Ovary (tissue), 9 donors: Measurements from ENCODE around the gene ASPSCR1. TPM values are rescaled to one million over a fixed set of nuclear protein-coding genes. Genes with fewer than 3 reads are reported as not detected.

ENCODE experiments used
- DNase-seq, 5 donors: peaks; one replicate each; pipeline ENCODE4 v3.0.0-alpha.2; 2019 to 2020
- H3K27ac ChIP-seq, 2 donors: fragments of 200-600 bp; one replicate each; pipeline versions ENCODE4 v1.5.1 to v1.8.0; 2019 to 2022
- H3K27me3 ChIP-seq: fragments of 200-600 bp; one replicate; pipeline ENCODE4 v1.8.0; 2022
- H3K36me3 ChIP-seq: fragments of 200-600 bp; sonication (generic); one replicate; pipeline ENCODE4 v1.5.1; 2019
- H3K4me1 ChIP-seq: one replicate; pipeline ENCODE4 v1.8.1; 2013; ENCODE audit warnings: mild to moderate bottlenecking, moderate library complexity; ENCODE audit not compliant: insufficient read depth
- H3K4me3 ChIP-seq: fragments of 200-600 bp; sonication (generic); one replicate; pipeline ENCODE4 v1.5.1; 2017
- H3K9me3 ChIP-seq, 2 donors: fragments of 200-600 bp in 1 of 2; sonication (generic) in 1 of 2; one replicate each; pipeline versions ENCODE4 v1.5.1 to v1.8.1; 2013 to 2019; ENCODE audit warnings: mild to moderate bottlenecking in 1 of 2, moderate library complexity in 1 of 2
- EP300 ChIP-seq: sonication (generic); formaldehyde crosslinking; IDR thresholded peaks from one replicate; pipeline ENCODE4 v1.6.1; 2017; ENCODE audit warnings: antibody characterized with exemption
- POLR2A ChIP-seq: fragments of 450-650 bp; IDR thresholded peaks from one replicate; pipeline ENCODE4 v1.6.1; 2017; ENCODE audit warnings: antibody characterized with exemption, mild to moderate bottlenecking, moderate library complexity
- WGBS, 3 donors: extraction: QIAGEN DNeasy Blood & Tissue Kit in 1 of 3; methylation state at CpG; one replicate each; pipeline versions ENCODE4 v1.1.5 to v1.1.7; 2013 to 2017; 5-methylcytosine and 5-hydroxymethylcytosine counted together
- intact Hi-C, 4 donors: fragments of 100-400 bp; cut with DNase I; formaldehyde crosslinking; loops; one replicate each; pipeline versions ENCODE4 v1.11.0 to v1.15.1; 2022 to 2023
- polyA plus RNA-seq, 2 donors: library from polyadenylated mRNA; stranded (reverse); fragments of 200-250 nt in 1 of 2; fragments of 350-450 nt in 1 of 2; fragmentation: Illumina TruSeq in 1 of 2; extraction: RNeasy Lipid Tissue Mini Kit (QIAGEN cat#74804) in 1 of 2; gene quantifications; one replicate each; pipeline ENCODE4 v1.2.3, GENCODE V29; 2013 to 2014
- total RNA-seq, 7 donors: library from RNA; depleted of rRNA in 2 of 7; stranded (reverse); fragments of >200 nt in 2 of 7; fragmentation: NEBNext Ultra II Directional in 3 of 7; extraction: Animal tissue kit (Norgen Biotek cat#: 25700) in 3 of 7; gene quantifications; one replicate each; pipeline versions ENCODE4 v1.1.0 to v1.2.4, GENCODE V29; 2016 to 2023
- TF ChIP-seq, protein P1 (sequence below), 3 donors: fragments of 450-650 bp in 2 of 3; fragments of 200-600 bp in 1 of 3; IDR thresholded peaks; one replicate each; pipeline versions ENCODE4 v1.5.1 to v1.8.0; 2016 to 2022; ENCODE audit warnings: antibody characterized with exemption in 3 of 3, mild to moderate bottlenecking in 1 of 3
- donor health status: DM: no; HTN: no; CAD: no; lungs with moderate emphysema.
- donor health status: DM: no; HTN: no; CAD: no.
- donor health status: Bipolar disorder and iron deficiency.
- donor health status: DM: yes; HTN: yes; CAD: no.
- donor health status: DM: no; HTN: no; CAD: no.
- donor health status: DM: yes; HTN: yes; CAD: no.

ASPSCR1 gene
- total and polyA plus RNA-seq, 9 donors, result 1.6 to 39.9 (median 24.3) TPM

DNA sequence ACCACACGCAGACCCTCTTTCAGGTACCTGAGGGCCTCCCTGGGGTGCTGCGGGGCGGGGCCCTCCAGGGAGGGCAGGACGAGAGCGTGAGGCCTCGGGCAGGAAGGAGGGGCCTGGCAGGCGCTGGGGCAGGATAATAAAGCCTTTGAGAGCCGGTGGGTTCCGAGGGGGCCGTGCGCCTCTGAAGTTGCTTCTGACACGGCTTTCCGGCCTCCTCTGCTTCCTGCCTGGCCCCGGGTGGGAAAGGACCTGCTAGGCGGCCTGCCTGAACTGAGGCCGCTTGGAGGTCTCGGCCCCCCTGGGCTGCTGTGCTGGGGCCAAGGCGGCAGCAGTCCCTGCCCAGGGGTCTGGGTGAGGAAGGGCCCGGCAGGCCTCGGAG, 34.8 kb downstream of the ASPSCR1 start:
- DNase-seq, result no peak
- Histone ChIP-seq H3K4me3 (no peak overlapping the region), H3K9me3 (no peaks in the 10 kb centered on the region), H3K36me3 (no peaks in the 10 kb centered on the region), H3K27me3 (no peaks in the 10 kb centered on the region), H3K4me1 (no peaks in the 10 kb centered on the region), H3K27ac (no peak overlapping the region)
- intact Hi-C loops, result no loop called here
- TF ChIP-seq, protein P1, sequence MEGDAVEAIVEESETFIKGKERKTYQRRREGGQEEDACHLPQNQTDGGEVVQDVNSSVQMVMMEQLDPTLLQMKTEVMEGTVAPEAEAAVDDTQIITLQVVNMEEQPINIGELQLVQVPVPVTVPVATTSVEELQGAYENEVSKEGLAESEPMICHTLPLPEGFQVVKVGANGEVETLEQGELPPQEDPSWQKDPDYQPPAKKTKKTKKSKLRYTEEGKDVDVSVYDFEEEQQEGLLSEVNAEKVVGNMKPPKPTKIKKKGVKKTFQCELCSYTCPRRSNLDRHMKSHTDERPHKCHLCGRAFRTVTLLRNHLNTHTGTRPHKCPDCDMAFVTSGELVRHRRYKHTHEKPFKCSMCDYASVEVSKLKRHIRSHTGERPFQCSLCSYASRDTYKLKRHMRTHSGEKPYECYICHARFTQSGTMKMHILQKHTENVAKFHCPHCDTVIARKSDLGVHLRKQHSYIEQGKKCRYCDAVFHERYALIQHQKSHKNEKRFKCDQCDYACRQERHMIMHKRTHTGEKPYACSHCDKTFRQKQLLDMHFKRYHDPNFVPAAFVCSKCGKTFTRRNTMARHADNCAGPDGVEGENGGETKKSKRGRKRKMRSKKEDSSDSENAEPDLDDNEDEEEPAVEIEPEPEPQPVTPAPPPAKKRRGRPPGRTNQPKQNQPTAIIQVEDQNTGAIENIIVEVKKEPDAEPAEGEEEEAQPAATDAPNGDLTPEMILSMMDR (IDR thresholded peaks at IDR 0.05), result no peak
- TF ChIP-seq POLR2A, result no peak
- WGBS, 3 donors, result 82 to 91% (median 83%) methylated on average over 20 of the region's 20 CpGs

DNA sequence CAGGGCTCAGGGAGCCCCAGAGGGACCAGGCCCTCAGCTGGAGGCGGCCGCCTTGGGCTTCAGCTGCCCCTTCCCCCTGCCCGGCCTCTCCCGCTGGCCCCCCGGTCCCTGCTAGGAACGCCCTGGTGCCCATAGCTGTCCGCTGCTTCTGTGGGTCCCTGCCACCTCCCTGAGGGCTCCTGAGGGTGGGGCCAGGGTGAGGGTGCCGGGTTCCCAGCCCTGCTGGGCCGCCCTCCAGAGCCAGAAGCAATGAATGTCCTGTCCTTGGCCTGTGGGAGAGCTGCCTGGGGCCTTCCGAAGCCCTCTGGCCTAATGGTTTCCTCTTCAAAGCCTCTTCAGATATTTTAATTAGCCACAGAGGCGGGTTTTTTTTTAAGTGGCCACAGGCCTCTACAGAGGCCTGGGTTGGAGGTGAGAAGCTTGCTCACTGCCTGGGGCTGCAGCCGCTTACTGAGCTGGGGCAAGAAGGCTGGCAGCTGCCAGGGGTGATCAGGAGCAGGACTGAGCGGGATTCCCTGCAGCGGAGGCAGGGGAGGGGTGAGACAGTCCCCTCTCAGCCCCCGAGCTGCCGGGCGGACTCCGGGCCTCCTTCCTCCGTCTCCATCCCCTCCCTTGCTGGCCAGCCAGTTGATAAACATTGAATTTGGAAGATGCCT, 35.3 kb downstream of the ASPSCR1 start:
- intact Hi-C loops, result no loop called here
- no peak for DNase-seq
- TF ChIP-seq EP300 (no peak), POLR2A (no peak)
- TF ChIP-seq, protein P1 (IDR thresholded peaks at IDR 0.05), result no peak
- no peaks in the 10 kb centered on the region for H3K9me3 ChIP-seq
- H3K4me3 ChIP-seq, result no peak overlapping the region
- WGBS, 3 donors, result 65 to 81% (median 76%) methylated on average over 11 to 19 of the region's 19 CpGs
- H3K27me3 ChIP-seq, result no peaks in the 10 kb centered on the region
- no peak overlapping the region for H3K27ac ChIP-seq
- H3K4me1 ChIP-seq, result no peaks in the 10 kb centered on the region
- H3K36me3 ChIP-seq, result no peaks in the 10 kb centered on the region

DNA sequence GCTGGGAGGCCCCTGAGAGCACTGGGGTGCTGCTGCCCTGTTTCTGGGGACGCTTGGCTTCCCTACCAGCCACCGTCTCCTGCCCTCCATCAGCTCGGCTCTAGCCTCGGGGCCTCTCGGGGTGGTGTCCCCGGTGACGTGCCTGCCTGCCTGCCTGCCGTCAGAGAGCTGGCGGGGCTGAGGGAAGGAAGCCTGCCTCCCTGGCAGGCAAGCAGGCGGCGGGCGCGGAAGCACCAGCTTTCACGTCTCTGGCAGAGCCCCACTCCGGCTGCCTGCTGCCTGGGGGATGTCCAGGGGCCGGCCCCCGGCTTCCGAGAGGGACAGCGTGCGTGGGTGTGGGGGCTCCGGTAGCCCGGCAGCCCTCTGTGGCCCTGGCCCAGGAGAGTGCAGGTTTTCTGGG, 35.9 kb downstream of the ASPSCR1 start:
- 63 to 67% (median 64%) methylated on average over 21 to 22 of the region's 22 CpGs for WGBS, 3 donors
- Histone ChIP-seq H3K4me3 (no peak overlapping the region), H3K27me3 (no peaks in the 10 kb centered on the region), H3K4me1 (no peaks in the 10 kb centered on the region), H3K27ac (no peak overlapping the region), H3K36me3 (no peaks in the 10 kb centered on the region), H3K9me3 (no peaks in the 10 kb centered on the region)
- no peak for DNase-seq
- TF ChIP-seq, protein P1 (IDR thresholded peaks at IDR 0.05), result no peak
- no peak for TF ChIP-seq POLR2A
- TF ChIP-seq EP300, result no peak
- intact Hi-C loops, result no loop called here

DNA sequence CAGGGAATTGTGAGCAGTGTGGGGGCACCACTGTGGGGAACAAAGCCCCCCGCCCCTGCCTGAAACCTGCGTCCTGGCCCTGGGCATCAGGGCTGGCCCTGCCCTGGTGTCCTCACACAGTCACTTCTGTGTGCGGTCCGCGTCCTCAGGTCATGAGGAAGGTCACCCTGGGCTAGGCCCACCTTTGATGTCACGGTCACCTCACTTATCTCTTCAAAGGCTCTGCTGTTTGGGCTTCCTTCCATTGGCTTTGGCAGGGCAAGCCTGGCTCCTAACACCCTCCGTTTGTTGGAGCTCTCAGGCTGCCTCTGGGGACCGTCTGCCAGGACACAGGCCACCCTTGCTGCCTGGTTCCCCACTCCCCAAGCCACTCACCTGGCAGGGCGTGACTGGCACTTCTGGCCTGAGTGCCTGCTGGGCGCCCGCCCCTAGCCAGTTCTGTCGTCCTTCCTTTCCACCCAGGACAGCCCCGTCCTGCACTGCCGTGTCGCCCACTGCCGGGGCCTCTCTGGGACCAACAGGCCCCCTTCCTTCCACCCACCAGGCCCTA, 36.4 kb downstream of the ASPSCR1 start:
- no peaks in the 10 kb centered on the region for H3K36me3 ChIP-seq
- WGBS, 3 donors, result 91 to 94% (median 92%) methylated on average over 16 of the region's 16 CpGs
- H3K4me1 ChIP-seq, result no peaks in the 10 kb centered on the region
- H3K27ac ChIP-seq, result no peak overlapping the region
- no peak for TF ChIP-seq EP300
- TF ChIP-seq, protein P1 (IDR thresholded peaks at IDR 0.05), result no peak
- intact Hi-C loops, result no loop called here
- no peak overlapping the region for H3K4me3 ChIP-seq
- no peak for DNase-seq
- H3K9me3 ChIP-seq, result no peaks in the 10 kb centered on the region
- H3K27me3 ChIP-seq, result no peaks in the 10 kb centered on the region
